ENCODE results near the gene CTNNA1. TPM values are rescaled to one million over a fixed set of nuclear protein-coding genes. Genes with fewer than 3 reads are reported as not detected.

CTNNA1 gene
- total RNA-seq, 1 experiment from 2014 or later: 734 TPM

GRCh38 chr5:138952962-138953361, 199.7 kb downstream of the CTNNA1 start:
- H3K36me3 Mint-ChIP-seq (ENCODE audit: insufficient read depth, unreplicated experiment): peaks cover 31% of the 10 kb centered on the region
- BruUV-seq (replicated peaks): no TSS peak
- H3K27me3 Mint-ChIP-seq (ENCODE audit: unreplicated experiment): no peaks in the 10 kb centered on the region
- CTCF ChIA-PET: no interaction called here
- H3K4me3 Mint-ChIP-seq (ENCODE audit: low read depth, unreplicated experiment): no peak overlapping the region
- peaks cover 7% of the 10 kb centered on the region for H3K4me1 Mint-ChIP-seq (ENCODE audit: low read depth, unreplicated experiment)
- DNase-seq: no peak
- no peak for TF ChIP-seq CTCF (IDR thresholded peaks at IDR 0.05; ENCODE audit: unreplicated experiment)
- no peaks in the 10 kb centered on the region for H3K9me3 Mint-ChIP-seq (ENCODE audit: low read depth, unreplicated experiment)
- intact Hi-C loops (cut with micrococcal nuclease; ENCODE audit: unreplicated experiment): no loop called here
- no peak overlapping the region for H3K27ac Mint-ChIP-seq (ENCODE audit: unreplicated experiment)

GRCh38 chr5:138953387-138954256, 200.4 kb downstream of the CTNNA1 start:
- CTCF ChIA-PET: no interaction called here
- H3K36me3 Mint-ChIP-seq (ENCODE audit: insufficient read depth, unreplicated experiment): peaks cover 29% of the 10 kb centered on the region
- no peaks in the 10 kb centered on the region for H3K27me3 Mint-ChIP-seq (ENCODE audit: unreplicated experiment)
- BruUV-seq (replicated peaks): no TSS peak
- no peak overlapping the region for H3K4me3 Mint-ChIP-seq (ENCODE audit: low read depth, unreplicated experiment)
- no peaks in the 10 kb centered on the region for H3K9me3 Mint-ChIP-seq (ENCODE audit: low read depth, unreplicated experiment)
- TF ChIP-seq CTCF (IDR thresholded peaks at IDR 0.05; ENCODE audit: unreplicated experiment): no peak
- intact Hi-C loops (cut with micrococcal nuclease; ENCODE audit: unreplicated experiment): no loop called here
- no peak overlapping the region for H3K27ac Mint-ChIP-seq (ENCODE audit: unreplicated experiment)
- H3K4me1 Mint-ChIP-seq (ENCODE audit: low read depth, unreplicated experiment): peaks cover 7% of the 10 kb centered on the region
- DNase-seq: no peak

GRCh38 chr5:138954257-138955012, 201.2 kb downstream of the CTNNA1 start:
- H3K27ac Mint-ChIP-seq (ENCODE audit: unreplicated experiment): no peak overlapping the region
- no peak overlapping the region for H3K4me3 Mint-ChIP-seq (ENCODE audit: low read depth, unreplicated experiment)
- peaks cover 22% of the 10 kb centered on the region for H3K36me3 Mint-ChIP-seq (ENCODE audit: insufficient read depth, unreplicated experiment)
- no peaks in the 10 kb centered on the region for H3K9me3 Mint-ChIP-seq (ENCODE audit: low read depth, unreplicated experiment)
- H3K4me1 Mint-ChIP-seq (ENCODE audit: low read depth, unreplicated experiment): peaks cover 7% of the 10 kb centered on the region
- intact Hi-C loops (cut with micrococcal nuclease; ENCODE audit: unreplicated experiment): no loop called here
- CTCF ChIA-PET: no interaction called here
- no peaks in the 10 kb centered on the region for H3K27me3 Mint-ChIP-seq (ENCODE audit: unreplicated experiment)
- DNase-seq: no peak
- TF ChIP-seq CTCF (IDR thresholded peaks at IDR 0.05; ENCODE audit: unreplicated experiment): no peak
- no TSS peak for BruUV-seq (replicated peaks)

GRCh38 chr5:138955013-138955660, 201.9 kb downstream of the CTNNA1 start:
- intact Hi-C loops (cut with micrococcal nuclease; ENCODE audit: unreplicated experiment): no loop called here
- H3K4me1 Mint-ChIP-seq (ENCODE audit: low read depth, unreplicated experiment): peaks cover 7% of the 10 kb centered on the region
- CTCF ChIA-PET: no interaction called here
- TF ChIP-seq CTCF (IDR thresholded peaks at IDR 0.05; ENCODE audit: unreplicated experiment): no peak
- H3K9me3 Mint-ChIP-seq (ENCODE audit: low read depth, unreplicated experiment): no peaks in the 10 kb centered on the region
- no TSS peak for BruUV-seq (replicated peaks)
- no peaks in the 10 kb centered on the region for H3K27me3 Mint-ChIP-seq (ENCODE audit: unreplicated experiment)
- H3K4me3 Mint-ChIP-seq (ENCODE audit: low read depth, unreplicated experiment): no peak overlapping the region
- H3K27ac Mint-ChIP-seq (ENCODE audit: unreplicated experiment): no peak overlapping the region
- peaks cover 20% of the 10 kb centered on the region for H3K36me3 Mint-ChIP-seq (ENCODE audit: insufficient read depth, unreplicated experiment)
- DNase-seq: no peak

Measured in Calu3 (cell line).